Right ventricle myocardium superior (tissue), 1 donor: ENCODE data around the gene MTCL3.

ENCODE experiments used
- ATAC-seq: fragments of 200-7000 bp; cut with Tn5 transposase; one replicate; pipeline ENCODE4 v1.9.1; 2020; ENCODE audit warnings: mild to moderate bottlenecking; ENCODE audit not compliant: poor library complexity
- DNase-seq: peaks from one replicate; pipeline ENCODE4 v3.0.0-alpha.2; 2020
- intact Hi-C: fragments of 100-400 bp; cut with DNase I; formaldehyde crosslinking; loops from one replicate; pipeline ENCODE4 v1.11.2; 2022
- donor health status: DM: no; HTN: yes; CAD: no; lungs with severe emphysema.

Gene MTCL3

GRCh38 chr6:127481111-127481510 lies 38.0 kb downstream of the MTCL3 start:
- DNase-seq (no peak), ATAC-seq (no peak)
- intact Hi-C loops, result no loop called here

DNA sequence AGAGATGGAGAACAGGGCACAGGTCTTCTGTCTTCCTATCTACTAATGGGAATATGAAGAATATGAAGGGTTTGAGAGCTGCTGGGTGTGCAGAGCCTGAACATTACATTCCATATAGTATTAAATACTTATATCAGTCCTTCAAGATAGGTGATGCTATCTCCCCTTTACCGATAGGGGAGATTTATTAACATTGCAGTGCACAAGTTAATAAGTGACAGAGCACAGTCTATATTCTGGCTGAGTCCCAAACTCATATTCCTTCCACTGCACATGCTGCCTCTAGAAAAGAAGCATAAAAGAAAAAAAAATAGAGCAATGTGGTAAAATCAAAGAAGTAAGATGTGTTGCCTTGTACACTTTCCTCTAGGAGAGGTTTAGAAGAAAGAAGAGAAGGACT lies 41.5 kb downstream of the MTCL3 start:
- ATAC-seq (no peak), DNase-seq (no peak)
- intact Hi-C loops, result no loop called here

GRCh38 chr6:127475823-127476176 lies 43.3 kb downstream of the MTCL3 start:
- peak; percentile 39 for DNase-seq
- intact Hi-C loops, result no loop called here
- ATAC-seq, result no peak

DNA sequence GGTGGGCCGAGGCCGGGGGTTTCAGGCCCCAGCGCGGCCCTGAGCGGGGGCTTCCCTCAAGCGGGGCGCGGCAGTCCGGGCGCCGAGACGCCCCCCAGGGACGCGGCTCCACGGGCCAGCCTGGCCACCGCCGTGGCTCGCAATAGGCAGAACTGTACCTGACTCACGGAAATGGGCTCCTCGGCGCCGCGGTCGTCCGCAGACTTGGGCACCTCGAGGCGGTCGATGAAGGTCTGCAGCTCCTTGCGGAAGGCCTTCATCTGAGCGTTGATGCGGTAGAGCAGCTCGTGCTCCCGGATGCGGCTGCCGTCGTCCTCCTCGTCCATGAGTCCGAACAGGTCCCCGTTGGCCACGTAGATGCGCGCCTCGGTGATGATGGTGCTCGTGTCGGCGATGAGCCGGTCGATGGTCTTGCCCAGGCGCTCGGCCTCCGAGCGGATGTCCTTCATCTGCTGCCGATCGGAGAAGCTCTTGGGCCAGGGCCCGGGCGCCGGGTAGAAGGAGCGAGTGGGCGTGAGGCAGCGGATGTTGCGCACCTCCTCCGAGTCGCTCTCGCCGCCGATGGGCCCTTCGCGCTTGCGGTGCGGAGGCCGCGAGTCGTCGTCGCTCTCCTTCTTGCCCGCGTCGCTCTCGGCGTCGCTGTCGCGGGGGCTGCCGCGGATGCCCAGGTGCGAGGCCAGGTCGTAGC lies 43.9 kb downstream of the MTCL3 start:
- no peak for DNase-seq
- no peak for ATAC-seq
- intact Hi-C loops, result no loop called here

- ATAC-seq (no peak), DNase-seq (no peak)
- intact Hi-C loops, result no loop called here
These were observed 47.5 kb downstream of the MTCL3 start for GRCh38 chr6:127471379-127472255.

DNA sequence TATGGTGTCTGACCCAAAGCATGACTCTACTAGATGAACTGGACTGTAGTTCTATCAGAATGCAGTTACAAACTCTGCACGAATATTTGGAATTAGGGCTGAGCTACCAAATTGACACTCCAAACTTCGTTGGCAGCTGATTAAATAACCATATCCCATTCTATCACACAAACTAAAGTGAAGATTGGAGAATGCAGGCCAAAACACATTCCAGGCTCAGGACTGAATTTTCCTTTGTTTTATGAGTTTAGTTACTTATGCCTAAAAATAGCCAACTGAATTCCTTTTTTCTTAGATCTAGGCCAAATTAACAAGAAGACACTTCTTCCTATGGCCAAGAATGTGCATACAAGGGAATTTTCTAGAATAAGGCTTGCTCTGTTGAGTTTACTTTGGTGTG lies 50.2 kb downstream of the MTCL3 start:
- ATAC-seq (no peak), DNase-seq (no peak)
- intact Hi-C loops, result no loop called here

GRCh38 chr6:127466416-127466815 lies 52.7 kb downstream of the MTCL3 start:
- ATAC-seq, result no peak
- DNase-seq, result no peak
- intact Hi-C loops, result no loop called here

GRCh38 chr6:127464881-127465459 lies 54.2 kb downstream of the MTCL3 start:
- peak; percentile 94 for ATAC-seq
- DNase-seq, result peak; percentile 54
- intact Hi-C loops, result loop anchor here (2.0 kb wide), 1 partner anchor 74 kb away; no protein-coding TSS in a partner anchor

DNA sequence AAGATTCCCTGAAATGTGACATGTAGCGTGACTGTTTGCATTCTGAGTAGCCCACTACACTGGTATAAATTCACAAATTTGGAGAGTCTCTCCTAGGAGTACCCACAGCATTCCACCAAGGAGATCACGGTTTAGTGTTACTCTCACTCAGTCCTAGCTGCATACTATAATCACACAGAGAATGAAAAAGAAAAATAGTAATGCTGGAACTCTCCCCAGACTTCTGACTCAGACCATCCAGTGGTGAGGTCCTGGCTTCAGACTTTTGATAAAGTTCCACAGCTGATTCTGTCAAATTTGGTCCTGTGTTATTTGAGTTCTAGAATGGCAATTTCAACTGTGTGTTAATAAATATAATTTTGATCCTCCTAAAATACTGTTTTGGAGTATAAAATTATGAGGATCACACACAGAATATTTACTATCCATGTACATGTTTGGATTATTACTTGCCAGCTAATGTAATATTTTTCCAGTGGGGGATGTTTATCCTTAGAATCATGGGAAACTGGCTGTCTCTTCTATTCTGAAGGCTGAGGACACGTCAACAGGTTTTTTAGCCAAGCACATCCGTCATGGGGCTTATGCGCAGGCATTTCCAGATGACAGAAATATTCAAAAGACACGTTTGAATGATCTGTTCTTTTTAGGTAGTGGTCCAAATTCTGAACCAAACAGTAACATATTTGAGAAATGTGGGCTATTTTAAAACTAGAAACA lies 54.8 kb downstream of the MTCL3 start:
- DNase-seq (no peak), ATAC-seq (peak; percentile 80)
- intact Hi-C loops, result loop anchor here (2.0 kb wide), 1 partner anchor 74 kb away; no protein-coding TSS in a partner anchor

DNA sequence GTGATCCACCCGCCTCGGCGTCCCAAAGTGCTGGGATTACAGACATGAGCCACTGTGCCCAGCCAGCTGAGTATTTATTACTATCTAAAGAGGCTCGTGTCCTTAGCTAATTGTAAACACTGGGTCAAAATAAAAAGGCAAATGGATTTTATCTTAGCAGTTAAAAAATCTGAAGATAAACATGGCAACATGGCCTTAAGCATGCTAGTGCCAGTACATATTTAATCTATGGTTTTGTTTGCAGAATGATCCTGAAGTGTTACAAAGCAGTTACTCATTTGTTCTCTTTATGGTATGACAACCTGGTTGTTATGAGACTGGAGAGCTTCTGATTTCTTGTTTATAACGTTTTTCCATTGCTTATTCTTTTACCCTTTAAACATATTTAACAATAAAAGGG lies 56.1 kb downstream of the MTCL3 start:
- ATAC-seq (no peak), DNase-seq (no peak)
- intact Hi-C loops, result no loop called here

DNA sequence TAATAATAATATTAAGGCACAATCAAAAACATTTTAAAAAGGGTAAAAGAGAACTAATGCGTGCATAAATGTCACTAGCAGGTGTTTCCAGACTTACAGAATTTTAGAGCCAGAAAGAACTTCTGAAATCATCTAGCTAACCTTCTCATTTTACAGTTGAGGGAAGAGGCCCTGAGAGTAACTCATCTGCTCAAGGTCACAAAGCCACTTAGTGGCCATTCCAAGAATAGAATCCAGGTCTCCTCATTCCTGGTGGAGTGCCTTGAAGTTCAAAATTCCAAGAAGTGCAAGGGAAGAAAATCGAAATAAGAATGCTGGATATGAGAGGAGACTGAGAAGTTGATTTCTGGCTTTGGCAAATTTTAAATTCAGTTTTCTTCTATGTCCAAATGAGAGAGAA lies 56.8 kb downstream of the MTCL3 start:
- ATAC-seq (no peak), DNase-seq (no peak)
- intact Hi-C loops, result no loop called here

DNA sequence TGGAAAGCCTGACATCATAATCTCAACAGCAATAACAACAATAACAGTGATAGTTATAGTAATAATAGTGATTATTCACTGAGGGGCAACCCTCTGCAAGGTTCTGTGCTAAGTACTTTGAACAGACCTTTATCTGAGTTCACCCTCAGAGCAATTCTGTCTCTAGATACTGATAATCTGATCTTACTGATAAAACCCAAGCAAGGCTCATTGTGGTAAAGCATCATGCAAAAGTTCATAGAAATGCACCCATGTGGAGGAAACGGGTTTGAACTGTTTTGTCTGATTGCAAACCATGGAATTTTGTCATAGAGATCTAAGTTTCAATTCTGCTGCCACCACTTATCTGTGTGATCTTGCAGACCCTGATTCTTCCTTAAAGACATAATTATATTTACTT lies 58.7 kb downstream of the MTCL3 start:
- intact Hi-C loops, result no loop called here
- ATAC-seq, result no peak

DNA sequence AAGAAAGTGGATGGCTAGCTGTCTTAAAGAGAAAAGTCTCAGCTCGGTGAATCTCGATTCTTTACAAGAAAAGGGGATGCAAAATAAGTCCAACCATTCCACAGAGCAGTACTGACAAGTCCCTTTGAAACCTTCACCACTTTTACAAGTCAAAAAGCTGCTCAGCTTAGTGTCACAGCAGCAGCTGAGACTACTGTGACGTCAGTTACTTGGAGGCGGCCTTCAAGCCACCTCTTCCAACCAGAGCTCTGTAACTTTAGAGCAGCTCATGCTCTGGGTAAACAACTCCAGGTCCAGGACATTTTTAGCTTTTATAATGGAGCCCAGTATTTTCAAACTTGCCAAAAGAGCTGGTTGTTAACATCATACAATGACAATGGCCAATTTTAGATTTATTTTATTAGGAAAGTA lies 59.9 kb downstream of the MTCL3 start, which contains the start of gene KIAA0408:
KIAA0408 (minus strand) TSS at position 159 of the 411 bp plus-strand sequence. CDS start 5,408 bp downstream, outside the sequence.
- DNase-seq, result peak; percentile 70
- intact Hi-C loops, result no loop called here
- peak; percentile 93 for ATAC-seq

More for the DNA sequence above, 58.7 kb downstream of the MTCL3 start:
- DNase-seq, result no peak

- intact Hi-C loops, result no loop called here
- DNase-seq (peak; percentile 42), ATAC-seq (peak; percentile 91)
These were observed 60.3 kb downstream of the MTCL3 start for GRCh38 chr6:127458817-127459216.

- ATAC-seq (no peak), DNase-seq (no peak)
- intact Hi-C loops, result no loop called here
These were observed 60.9 kb downstream of the MTCL3 start for GRCh38 chr6:127458222-127458621.

DNA sequence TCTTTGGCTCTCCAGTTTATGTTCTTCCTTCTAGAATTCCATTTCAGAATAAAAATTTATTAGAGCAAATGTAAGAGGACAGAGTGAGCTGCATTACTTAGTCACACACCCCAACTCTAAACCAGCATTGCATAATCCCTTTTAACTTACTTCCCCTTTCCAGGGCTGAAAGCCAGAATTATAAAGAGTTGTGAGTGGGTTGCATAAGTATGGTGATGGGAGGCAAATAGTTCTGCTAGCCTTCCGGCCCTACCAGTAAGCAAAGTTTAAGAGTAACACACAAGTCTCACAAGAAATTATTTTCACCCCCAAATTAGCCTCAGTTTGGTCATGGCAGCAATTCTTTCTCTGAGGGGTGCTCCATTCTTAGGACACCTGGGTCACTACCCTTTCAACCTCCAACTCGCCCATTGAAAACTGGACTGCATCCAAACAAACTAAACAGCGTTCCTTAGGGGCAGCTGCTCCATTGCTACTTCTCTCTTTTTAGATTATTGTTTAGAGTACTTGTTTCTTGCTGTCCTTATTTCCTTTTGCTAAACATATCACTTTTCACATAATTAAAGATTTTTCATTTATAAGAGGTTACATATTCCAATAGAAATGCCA lies 61.6 kb downstream of the MTCL3 start:
- DNase-seq (no peak), ATAC-seq (peak; percentile 86)
- intact Hi-C loops, result no loop called here

DNA sequence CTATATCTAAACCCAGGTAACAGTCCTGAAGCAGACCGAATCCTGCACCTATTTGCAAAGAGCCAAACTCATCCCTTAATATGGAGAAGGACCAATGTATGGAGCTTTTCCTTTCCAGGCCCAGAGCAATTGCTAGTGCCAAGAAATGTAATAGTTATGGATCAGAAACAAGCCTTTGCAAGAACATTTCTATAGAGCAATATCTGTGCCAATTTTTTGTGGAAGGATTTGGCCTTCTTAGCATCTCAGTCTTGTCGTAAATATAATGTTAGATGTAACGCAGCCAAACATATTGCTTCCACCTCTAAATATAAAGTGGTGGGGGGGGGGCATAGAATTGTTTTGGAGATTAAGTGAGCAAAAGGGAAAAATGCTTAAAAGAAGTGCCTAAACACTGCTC lies 62.7 kb downstream of the MTCL3 start:
- ATAC-seq (no peak), DNase-seq (no peak)
- intact Hi-C loops, result no loop called here

GRCh38 chr6:127453845-127454619 lies 65.1 kb downstream of the MTCL3 start:
- intact Hi-C loops, result no loop called here
- no peak for DNase-seq
- no peak for ATAC-seq
